ENCODE measurements around the gene COX7A1. TPM values are rescaled to one million over a fixed set of nuclear protein-coding genes. Genes with fewer than 3 reads are reported as not detected.

Gene COX7A1
- total and polyA plus RNA-seq, 10 of the 15 experiments (the other 5 are each of a cell fraction or from before 2014, with no cell fraction given), result not detected

- no peaks in the 10 kb centered on the region for H3K9me3 ChIP-seq (replicated peaks; ENCODE audit: control insufficient read depth, insufficient read depth, low read length)
- ChIA-PET CTCF (no interaction called here), POLR2A (no interaction called here), RAD21 (ENCODE audit: unreplicated experiment) (no interaction called here), SMC1A (ENCODE audit: uncharacterized antibody, unreplicated experiment) (no interaction called here)
- FAIRE-seq, result no peak
- H3K27me3 ChIP-seq (replicated peaks in 1 of 2; ENCODE audit: control insufficient read depth in 2 of 2, insufficient read depth in 2 of 2, low read length in 1 of 2), result no peaks in the 10 kb centered on the region
- DNase-seq (ENCODE audit: low read depth, low spot score), result no peak
- BruUV-seq (replicated peaks), result no TSS peak
- TF ChIP-seq CHD4 (IDR thresholded peaks at IDR 0.05) (no peak), GABPA (IDR thresholded peaks at IDR 0.05; ENCODE audit: low read depth) (no peak)
- intact Hi-C loops (cut with micrococcal nuclease; ENCODE audit: unreplicated experiment), result loop anchor here (10.0 kb wide), 1 partner anchor 1093 kb away; the partner anchor contains the start of genes ZNF383 and ZNF585B
- H3K27ac ChIP-seq (ENCODE audit: control insufficient read depth, insufficient read depth), result no peak overlapping the region
- H3K79me2 ChIP-seq (ENCODE audit: control insufficient read depth, insufficient read depth, low read length), result peaks cover 4% of the 10 kb centered on the region; the same call in 1 of the 2 replicates
- H4K20me1 ChIP-seq (ENCODE audit: control insufficient read depth, insufficient read depth), result no peaks in the 10 kb centered on the region
- peaks cover 7% of the 10 kb centered on the region in 2 experiments for H3K36me3 ChIP-seq (ENCODE audit: control insufficient read depth in 2 of 2, insufficient read depth in 2 of 2, low read length in 1 of 2)
- in situ Hi-C loops (cut with MboI), result loop anchor here (10.0 kb wide), 1 partner anchor 973 kb away; no protein-coding TSS in a partner anchor
- peaks cover 6% of the 10 kb centered on the region for H3K4me1 ChIP-seq (ENCODE audit: control insufficient read depth, insufficient read depth, low read length)
- H3K9ac ChIP-seq (ENCODE audit: control insufficient read depth, insufficient read depth, low read length), result no peak overlapping the region
- no peak overlapping the region for H3K4me3 ChIP-seq
- no peak for ATAC-seq
- 99% methylated on average over 41 of the region's 49 CpGs for WGBS (ENCODE audit: insufficient coverage, insufficient replicate concordance, low lambda C conversion rate, missing lambda C conversion rate)
- no peak overlapping the region for H3K4me2 ChIP-seq (ENCODE audit: control insufficient read depth, insufficient read depth)
- H2AFZ ChIP-seq (ENCODE audit: control insufficient read depth, low read depth, low read length), result no peak overlapping the region
These were observed 30.6 kb downstream of the COX7A1 start for GRCh38 chr19:36121486-36122124.

- ChIA-PET RAD21 (ENCODE audit: unreplicated experiment) (no interaction called here), SMC1A (ENCODE audit: uncharacterized antibody, unreplicated experiment) (no interaction called here), CTCF (no interaction called here), POLR2A (no interaction called here)
- H3K9ac ChIP-seq (ENCODE audit: control insufficient read depth, insufficient read depth, low read length), result no peak overlapping the region
- H2AFZ ChIP-seq (ENCODE audit: control insufficient read depth, low read depth, low read length), result no peak overlapping the region
- BruUV-seq (replicated peaks), result no TSS peak
- H3K4me3 ChIP-seq, result no peak overlapping the region
- H4K20me1 ChIP-seq (ENCODE audit: control insufficient read depth, insufficient read depth), result no peaks in the 10 kb centered on the region
- in situ Hi-C loops (cut with MboI), result loop anchor here (10.0 kb wide), 1 partner anchor 974 kb away; no protein-coding TSS in a partner anchor
- no peaks in the 10 kb centered on the region for H3K27me3 ChIP-seq (replicated peaks in 1 of 2; ENCODE audit: control insufficient read depth in 2 of 2, insufficient read depth in 2 of 2, low read length in 1 of 2)
- H3K9me3 ChIP-seq (replicated peaks; ENCODE audit: control insufficient read depth, insufficient read depth, low read length), result no peaks in the 10 kb centered on the region
- H3K4me1 ChIP-seq (ENCODE audit: control insufficient read depth, insufficient read depth, low read length), result peaks cover 12% of the 10 kb centered on the region
- peaks cover 10% of the 10 kb centered on the region for H3K79me2 ChIP-seq (ENCODE audit: control insufficient read depth, insufficient read depth, low read length)
- 97% methylated on average over 8 of the region's 18 CpGs for WGBS (ENCODE audit: insufficient coverage, insufficient replicate concordance, low lambda C conversion rate, missing lambda C conversion rate)
- H3K4me2 ChIP-seq (ENCODE audit: control insufficient read depth, insufficient read depth), result no peak overlapping the region
- TF ChIP-seq POLR2AphosphoS5 (IDR thresholded peaks at IDR 0.05; ENCODE audit: low read length), result no peak
- TF ChIP-seq POLR2AphosphoS2 (IDR thresholded peaks at IDR 0.05; ENCODE audit: low read depth, low read length), result no peak
- no peak for TF ChIP-seq CTCF (IDR thresholded peaks at IDR 0.05 in 2 of 3, conservative IDR thresholded peaks at IDR 0.05 in 1 of 3; ENCODE audit: control insufficient read depth in 2 of 3, extremely low read depth in 1 of 3, insufficient read depth in 1 of 3, low read depth in 3 of 3, low read length in 3 of 3)
- no peak for TF ChIP-seq MXI1 (IDR thresholded peaks at IDR 0.05; ENCODE audit: low read depth, low read length)
- no peak for TF ChIP-seq NBN (IDR thresholded peaks at IDR 0.05)
- no peak for TF ChIP-seq MYC (IDR thresholded peaks at IDR 0.05; ENCODE audit: insufficient read depth, insufficient read length, insufficient replicate concordance, low read length, severe bottlenecking)
- DNase-seq (ENCODE audit: low read depth, low spot score) (no peak), FAIRE-seq (no peak), ATAC-seq (no peak)
- H3K27ac ChIP-seq (ENCODE audit: control insufficient read depth, insufficient read depth), result no peak overlapping the region
- intact Hi-C loops (cut with micrococcal nuclease; ENCODE audit: unreplicated experiment), result loop anchor here (10.0 kb wide), 1 partner anchor 1094 kb away; the partner anchor contains the start of genes ZNF383 and ZNF585B
- H3K36me3 ChIP-seq (ENCODE audit: control insufficient read depth in 2 of 2, insufficient read depth in 2 of 2, low read length in 1 of 2), result peaks cover 7% of the 10 kb centered on the region in 2 experiments
These were observed 31.3 kb downstream of the COX7A1 start for GRCh38 chr19:36120984-36121358.

Measured in GM12878 (cell line).